Measurements from ENCODE around the gene KBTBD8. TPM values are rescaled to one million over a fixed set of nuclear protein-coding genes. Genes with fewer than 3 reads are reported as not detected.
A peak's percentile ranks its signal among the peaks of the same experiment; 100 is the strongest.

KBTBD8 gene
- total and polyA plus RNA-seq, 9 of the 15 experiments (the other 6 are each of a cell fraction or from before 2014, with no cell fraction given) = 2.7 to 9.1 (median 5.6) TPM

- TF ChIP-seq, protein P1, sequence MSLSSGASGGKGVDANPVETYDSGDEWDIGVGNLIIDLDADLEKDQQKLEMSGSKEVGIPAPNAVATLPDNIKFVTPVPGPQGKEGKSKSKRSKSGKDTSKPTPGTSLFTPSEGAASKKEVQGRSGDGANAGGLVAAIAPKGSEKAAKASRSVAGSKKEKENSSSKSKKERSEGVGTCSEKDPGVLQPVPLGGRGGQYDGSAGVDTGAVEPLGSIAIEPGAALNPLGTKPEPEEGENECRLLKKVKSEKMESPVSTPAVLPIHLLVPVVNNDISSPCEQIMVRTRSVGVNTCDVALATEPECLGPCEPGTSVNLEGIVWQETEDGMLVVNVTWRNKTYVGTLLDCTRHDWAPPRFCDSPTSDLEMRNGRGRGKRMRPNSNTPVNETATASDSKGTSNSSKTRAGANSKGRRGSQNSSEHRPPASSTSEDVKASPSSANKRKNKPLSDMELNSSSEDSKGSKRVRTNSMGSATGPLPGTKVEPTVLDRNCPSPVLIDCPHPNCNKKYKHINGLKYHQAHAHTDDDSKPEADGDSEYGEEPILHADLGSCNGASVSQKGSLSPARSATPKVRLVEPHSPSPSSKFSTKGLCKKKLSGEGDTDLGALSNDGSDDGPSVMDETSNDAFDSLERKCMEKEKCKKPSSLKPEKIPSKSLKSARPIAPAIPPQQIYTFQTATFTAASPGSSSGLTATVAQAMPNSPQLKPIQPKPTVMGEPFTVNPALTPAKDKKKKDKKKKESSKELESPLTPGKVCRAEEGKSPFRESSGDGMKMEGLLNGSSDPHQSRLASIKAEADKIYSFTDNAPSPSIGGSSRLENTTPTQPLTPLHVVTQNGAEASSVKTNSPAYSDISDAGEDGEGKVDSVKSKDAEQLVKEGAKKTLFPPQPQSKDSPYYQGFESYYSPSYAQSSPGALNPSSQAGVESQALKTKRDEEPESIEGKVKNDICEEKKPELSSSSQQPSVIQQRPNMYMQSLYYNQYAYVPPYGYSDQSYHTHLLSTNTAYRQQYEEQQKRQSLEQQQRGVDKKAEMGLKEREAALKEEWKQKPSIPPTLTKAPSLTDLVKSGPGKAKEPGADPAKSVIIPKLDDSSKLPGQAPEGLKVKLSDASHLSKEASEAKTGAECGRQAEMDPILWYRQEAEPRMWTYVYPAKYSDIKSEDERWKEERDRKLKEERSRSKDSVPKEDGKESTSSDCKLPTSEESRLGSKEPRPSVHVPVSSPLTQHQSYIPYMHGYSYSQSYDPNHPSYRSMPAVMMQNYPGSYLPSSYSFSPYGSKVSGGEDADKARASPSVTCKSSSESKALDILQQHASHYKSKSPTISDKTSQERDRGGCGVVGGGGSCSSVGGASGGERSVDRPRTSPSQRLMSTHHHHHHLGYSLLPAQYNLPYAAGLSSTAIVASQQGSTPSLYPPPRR (CRISPR knock-in tag; IDR thresholded peaks at IDR 0.05; ENCODE audit: borderline replicate concordance) = no peak
- TF ChIP-seq XRCC4 (IDR thresholded peaks at IDR 0.05; ENCODE audit: extremely low read depth, insufficient read depth, insufficient read length) (no peak), DNMT1 (IDR thresholded peaks at IDR 0.05) (no peak), RBM15 (IDR thresholded peaks at IDR 0.05; ENCODE audit: insufficient read depth, low read length) (no peak), PML (IDR thresholded peaks at IDR 0.05; ENCODE audit: low read length) (peak; percentile 41; the same call in 1 of the 2 replicates), HDAC3 (IDR thresholded peaks at IDR 0.05; ENCODE audit: borderline replicate concordance, partially characterized antibody) (peak; percentile 63), LEF1 (IDR thresholded peaks at IDR 0.05) (peak; percentile 64), AFF1 (IDR thresholded peaks at IDR 0.05; ENCODE audit: low read depth in 1 of 2, partially characterized antibody in 2 of 2) (no peak), ZNF24 (IDR thresholded peaks at IDR 0.05) (no peak), ZBTB43 (CRISPR knock-in tag; IDR thresholded peaks at IDR 0.05) (no peak), ZNF263 (CRISPR knock-in tag; IDR thresholded peaks at IDR 0.05; ENCODE audit: borderline replicate concordance) (no peak), MEIS2 (IDR thresholded peaks at IDR 0.05; ENCODE audit: partially characterized antibody) (peak; percentile 92)
- TF ChIP-seq, protein P2, sequence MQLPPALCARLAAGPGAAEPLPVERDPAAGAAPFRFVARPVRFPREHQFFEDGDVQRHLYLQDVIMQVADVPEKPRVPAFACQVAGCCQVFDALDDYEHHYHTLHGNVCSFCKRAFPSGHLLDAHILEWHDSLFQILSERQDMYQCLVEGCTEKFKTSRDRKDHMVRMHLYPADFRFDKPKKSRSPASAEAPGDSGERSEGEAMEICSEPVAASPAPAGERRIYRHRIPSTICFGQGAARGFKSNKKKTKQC (CRISPR knock-in tag; IDR thresholded peaks at IDR 0.05) = no peak
Measured at GRCh38 chr3:67030785-67031740, 33.0 kb downstream of the KBTBD8 start (continued).
